ENCODE measurements around the gene TRIM28.
A peak's percentile ranks its signal among the peaks of the same experiment; 100 is the strongest.
"Not testable (repeated sequence)": the region's sequence is repeated elsewhere in the genome, so short reads cannot be mapped to it uniquely, and the experiment has no call there.

Gene TRIM28

GRCh38 chr19:58543826-58544590 lies at the start of gene TRIM28:
TSS of gene TRIM28 (plus strand) at chr19:58544064. CDS start at chr19:58544758, 694 bp downstream.
- peak; percentile 100 for DNase-seq

DNA sequence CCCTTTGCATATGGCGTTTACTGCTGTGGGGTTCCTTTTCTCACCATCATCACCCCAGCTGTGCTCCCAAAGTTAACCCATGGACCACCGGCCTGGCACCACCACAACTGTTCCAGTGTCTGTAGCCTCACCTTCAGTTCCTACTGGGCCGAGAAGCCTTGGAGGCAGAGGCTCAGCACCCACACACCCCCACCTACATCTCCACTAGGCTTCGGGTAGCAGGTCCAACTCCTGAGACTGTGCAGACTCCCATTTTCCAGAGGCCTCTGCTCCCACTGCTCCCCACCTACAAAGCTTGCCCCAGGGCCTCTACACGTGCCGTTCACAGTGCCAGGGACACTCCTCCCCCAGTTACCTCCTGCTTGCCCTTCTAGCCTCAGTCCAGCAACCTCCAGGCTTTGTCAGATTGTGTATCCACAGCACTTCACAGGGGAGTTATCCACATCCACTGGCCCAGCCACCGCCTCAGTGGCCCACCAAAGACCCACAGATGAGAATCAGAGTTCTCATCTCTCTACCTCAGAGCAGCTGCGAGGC lies 46.2 kb upstream of the TRIM28 start:
- DNase-seq = no peak

- DNase-seq = no peak
Observed at GRCh38 chr19:58498316-58499020, 45.4 kb upstream of the TRIM28 start.

- peak; percentile 99 for DNase-seq
Observed at GRCh38 chr19:58499021-58499927, 44.6 kb upstream of the TRIM28 start.

GRCh38 chr19:58500242-58500641 lies 43.6 kb upstream of the TRIM28 start:
- no peak for DNase-seq

GRCh38 chr19:58507602-58508223 lies 36.2 kb upstream of the TRIM28 start:
- not testable (repeated sequence) for DNase-seq

GRCh38 chr19:58509731-58510083 lies 34.2 kb upstream of the TRIM28 start:
- no peak for DNase-seq

DNA sequence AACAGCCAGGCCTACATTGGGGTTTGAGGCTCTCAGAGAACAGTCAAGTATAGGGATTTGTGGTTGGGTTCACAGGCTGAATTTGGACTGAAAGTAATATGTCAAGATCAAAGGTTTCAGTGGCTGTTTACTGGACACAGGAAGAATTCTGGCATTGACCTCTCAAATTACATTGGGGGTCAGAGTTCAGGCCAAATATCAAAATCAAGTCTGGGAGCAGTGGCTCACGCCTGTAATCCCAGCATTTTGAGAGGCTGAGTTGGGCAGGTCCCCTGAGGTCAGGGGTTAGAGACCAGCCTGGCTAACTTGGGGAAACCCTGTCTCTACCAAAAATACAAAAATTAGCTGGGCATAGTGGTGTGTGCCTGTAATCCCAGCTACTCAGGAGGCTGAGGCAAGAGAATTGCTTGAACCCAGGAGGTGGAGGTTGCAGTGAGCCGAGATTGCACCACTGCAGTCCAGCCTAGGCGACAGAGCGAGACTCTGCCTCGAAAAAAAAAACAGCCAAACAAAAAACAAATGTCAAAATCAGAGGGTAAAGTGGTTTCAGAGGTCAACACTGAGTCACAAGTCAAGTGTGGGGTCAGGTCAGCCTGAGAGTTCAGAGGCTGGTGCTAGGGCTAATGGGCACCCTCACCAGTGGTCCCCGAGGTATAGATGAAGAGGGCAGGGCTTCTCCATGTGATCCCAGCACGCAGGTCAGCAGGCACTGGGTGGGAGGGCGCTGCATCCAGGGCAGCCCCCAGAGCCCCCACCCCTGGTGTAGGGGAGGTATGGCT lies 33.6 kb upstream of the TRIM28 start:
- DNase-seq = no peak

GRCh38 chr19:58511353-58512208 lies 32.3 kb upstream of the TRIM28 start, which contains the start of gene SLC27A5:
TSS of gene SLC27A5 (minus strand) at chr19:58511992. CDS start at chr19:58511955, 37 bp downstream.
- DNase-seq = no peak

DNA sequence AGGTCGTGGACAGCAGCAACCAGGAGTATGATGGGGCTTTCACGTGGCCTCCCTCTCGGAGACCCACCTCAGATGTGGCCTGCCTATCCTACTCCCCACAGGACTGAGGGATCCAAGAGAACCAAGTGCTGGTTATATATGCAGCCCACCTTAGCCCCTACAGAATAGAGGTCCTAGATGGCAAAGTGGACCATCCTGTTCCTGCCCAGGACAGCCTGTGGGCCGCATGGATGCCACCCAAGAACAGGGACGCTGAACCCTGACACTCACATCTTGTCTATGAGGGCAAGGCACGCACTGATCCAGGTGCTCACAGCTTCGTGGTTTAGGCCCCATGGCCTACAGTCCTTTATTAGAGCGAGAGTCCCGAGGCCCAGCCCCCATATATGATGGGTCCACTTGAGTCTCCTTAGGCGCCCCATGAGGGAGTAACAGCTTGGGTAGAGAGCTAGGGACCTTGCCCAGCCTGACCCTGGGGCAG lies 30.6 kb upstream of the TRIM28 start:
- DNase-seq = no peak

GRCh38 chr19:58513694-58514563 lies 29.9 kb upstream of the TRIM28 start:
- DNase-seq = peak; percentile 98

- DNase-seq = peak; percentile 70
Observed at GRCh38 chr19:58514564-58515022, 29.3 kb upstream of the TRIM28 start.

DNA sequence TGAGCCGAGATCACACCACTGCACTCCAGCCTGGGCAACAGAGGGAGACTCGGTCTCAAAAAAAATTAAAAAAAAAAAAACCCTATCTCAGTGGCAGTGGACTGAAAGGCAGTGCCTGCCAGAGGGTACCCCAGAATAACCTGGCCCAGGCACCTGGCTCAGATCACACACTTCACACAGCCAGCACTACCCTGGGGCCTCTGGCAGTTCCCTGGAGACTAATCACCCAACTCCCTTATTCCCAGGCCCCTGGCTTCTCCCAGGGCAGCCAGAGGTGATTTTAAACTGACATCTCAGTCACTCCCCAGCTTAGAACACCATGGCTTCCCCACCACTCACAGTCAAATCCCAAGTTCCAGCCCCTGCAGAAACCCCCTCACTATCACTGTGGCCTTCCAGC lies 28.6 kb upstream of the TRIM28 start:
- DNase-seq = no peak

- no peak for DNase-seq
Observed at GRCh38 chr19:58516246-58516836, 27.5 kb upstream of the TRIM28 start.

DNA sequence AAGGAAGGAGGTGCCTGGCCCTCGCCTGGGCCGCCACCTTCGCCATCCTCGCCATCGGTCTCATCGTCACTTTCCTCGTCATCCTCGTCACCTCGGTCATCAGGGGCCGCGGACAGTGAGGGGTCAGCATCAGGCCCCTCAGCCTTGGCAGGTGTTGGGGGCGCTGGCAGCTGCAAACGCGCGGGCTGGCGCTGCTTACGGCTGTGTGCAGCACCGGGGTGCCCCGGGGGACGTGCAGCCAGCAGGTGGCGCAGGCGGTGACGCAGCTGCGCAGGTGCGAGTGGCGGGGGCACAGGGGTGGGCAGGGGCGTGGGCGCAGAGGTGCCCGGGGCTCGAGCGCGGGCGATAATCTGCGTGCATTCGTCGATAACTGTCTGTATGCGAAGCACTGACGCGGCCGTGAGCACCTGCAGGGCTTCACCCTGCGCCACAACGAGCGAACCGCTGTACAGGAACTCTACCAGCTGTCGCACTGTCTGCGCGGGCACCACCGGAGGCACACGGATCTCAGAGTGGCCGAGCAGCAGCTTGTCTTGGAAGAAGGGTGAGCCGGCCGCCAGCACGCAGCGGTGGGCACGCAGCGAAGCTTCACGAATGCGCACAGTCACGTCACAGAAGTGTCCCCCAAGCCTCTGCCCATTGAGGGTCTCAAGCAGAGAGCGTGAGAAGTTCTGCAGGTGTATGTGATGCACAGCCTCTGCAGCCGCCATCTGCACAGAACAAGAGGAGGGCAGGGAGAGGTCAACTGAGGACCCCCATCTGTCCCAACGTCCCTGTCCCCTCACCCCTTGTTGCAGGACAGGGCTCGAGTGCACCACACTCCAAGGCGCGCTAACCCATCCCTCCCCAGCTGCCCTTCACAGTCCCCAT lies 26.7 kb upstream of the TRIM28 start:
- peak; percentile 56 for DNase-seq

- peak; percentile 62 for DNase-seq
Observed at GRCh38 chr19:58518256-58519086, 25.4 kb upstream of the TRIM28 start.

DNA sequence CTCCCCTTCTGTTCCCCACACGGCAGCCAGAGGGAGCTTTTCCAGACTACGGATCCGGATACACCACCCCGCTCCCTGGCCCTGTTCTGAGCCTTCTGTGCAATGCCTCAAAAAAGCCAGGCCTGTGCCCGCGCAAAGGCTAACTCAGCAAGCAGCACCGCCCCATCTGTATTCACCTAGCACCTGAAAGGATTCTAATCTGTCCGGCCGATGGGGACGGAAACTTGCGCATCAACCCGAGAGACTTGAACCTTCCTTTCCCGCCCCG lies 24.8 kb upstream of the TRIM28 start:
- peak; percentile 80 for DNase-seq
